ENCODE results near the gene CCND1.

- TF ChIP-seq CTCF (conservative IDR thresholded peaks at IDR 0.05) = no peak
- TF ChIP-seq EZH2 (IDR thresholded peaks at IDR 0.05; ENCODE audit: low read depth) = no peak
These were observed 44.9 kb upstream of the CCND1 start for GRCh38 chr11:69595805-69596665.

Measured in PC-9 (cell line).